NT2/D1 (cell line): ENCODE results near the gene PPY.

ENCODE experiments used
- SUZ12 ChIP-seq: IDR thresholded peaks from 2 replicates; pipeline ENCODE4 v1.6.1; 2011; ENCODE audit not compliant: insufficient read length, insufficient read depth; ENCODE audit errors: extremely low read depth
- YY1 ChIP-seq: IDR thresholded peaks from 2 replicates; pipeline ENCODE4 v1.6.1; 2011; ENCODE audit not compliant: insufficient read length, insufficient read depth
- ZNF274 ChIP-seq: IDR thresholded peaks from 2 replicates; pipeline ENCODE4 v1.6.1; 2011; ENCODE audit warnings: mild to moderate bottlenecking, low read depth, low read length

GRCh38 chr17:43931062-43931571, 11.2 kb downstream of the PPY start:
- TF ChIP-seq YY1 (no peak), SUZ12 (no peak), ZNF274 (no peak)
